HG03039 (cell line): Measurements from ENCODE around the gene PRDM15.

Experiments used
- ATAC-seq: cut with Tn5 transposase; IDR thresholded peaks from one replicate; pipeline ENCODE4 v1.9.1; 2021; ENCODE audit warnings: mild to moderate bottlenecking, moderate library complexity; ENCODE audit not compliant: unreplicated experiment

Gene PRDM15

GRCh38 chr21:41784456-41785102 lies 94.6 kb downstream of the PRDM15 start:
- no peak for ATAC-seq

GRCh38 chr21:41783476-41784180 lies 95.5 kb downstream of the PRDM15 start:
- ATAC-seq: no peak

DNA sequence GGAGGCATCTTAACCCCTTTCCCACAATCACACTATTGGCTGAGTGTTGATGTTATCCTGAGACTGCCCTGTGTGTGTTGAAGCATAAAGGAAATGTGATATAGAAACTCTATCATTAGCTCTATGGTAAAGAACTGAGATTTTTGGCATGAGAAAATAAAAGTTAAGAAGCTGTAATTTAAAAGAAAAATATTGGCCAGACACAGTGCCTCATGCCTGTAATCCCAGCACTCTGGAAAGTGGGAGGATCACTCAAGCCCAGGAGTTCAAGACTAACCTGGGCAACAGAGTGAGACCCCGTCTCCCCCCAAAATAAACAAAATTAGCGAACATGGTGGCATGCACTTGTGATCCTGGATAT lies 98.1 kb downstream of the PRDM15 start:
- no peak for ATAC-seq

GRCh38 chr21:41780337-41781049 lies 98.7 kb downstream of the PRDM15 start:
- no peak for ATAC-seq

GRCh38 chr21:41779659-41780058 lies 99.5 kb downstream of the PRDM15 start:
- ATAC-seq: no peak

DNA sequence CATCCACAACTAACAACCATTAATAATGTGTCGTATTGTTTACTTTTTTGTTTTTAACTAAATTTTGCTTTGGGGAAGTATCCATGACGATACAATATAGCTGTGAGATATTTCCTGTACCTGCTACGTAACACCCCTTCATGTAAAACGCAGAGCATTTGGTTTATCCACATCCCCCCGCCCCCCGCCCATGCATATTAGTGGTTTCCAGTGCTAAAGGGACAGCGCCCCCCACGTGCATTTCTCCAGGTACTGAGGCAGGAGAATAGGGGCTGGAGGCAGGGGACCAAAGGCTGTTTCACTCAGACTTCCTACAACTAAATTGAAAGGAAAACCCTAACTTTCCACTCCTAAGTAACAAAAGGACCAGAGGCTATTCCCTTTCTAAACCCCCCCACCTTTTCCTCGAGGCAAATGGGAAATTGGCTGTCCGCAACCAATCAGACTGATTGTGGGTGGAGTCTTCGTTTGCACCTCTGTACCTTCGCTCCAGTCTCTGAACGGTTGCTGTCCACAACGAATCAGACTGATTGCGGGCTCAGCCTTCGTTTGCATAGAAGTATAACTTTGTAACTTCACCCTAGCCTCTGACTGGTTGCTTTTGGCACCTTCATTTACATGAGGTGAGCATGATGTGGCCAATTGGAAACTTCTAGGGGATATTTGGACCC lies 100.1 kb downstream of the PRDM15 start:
- no peak for ATAC-seq

DNA sequence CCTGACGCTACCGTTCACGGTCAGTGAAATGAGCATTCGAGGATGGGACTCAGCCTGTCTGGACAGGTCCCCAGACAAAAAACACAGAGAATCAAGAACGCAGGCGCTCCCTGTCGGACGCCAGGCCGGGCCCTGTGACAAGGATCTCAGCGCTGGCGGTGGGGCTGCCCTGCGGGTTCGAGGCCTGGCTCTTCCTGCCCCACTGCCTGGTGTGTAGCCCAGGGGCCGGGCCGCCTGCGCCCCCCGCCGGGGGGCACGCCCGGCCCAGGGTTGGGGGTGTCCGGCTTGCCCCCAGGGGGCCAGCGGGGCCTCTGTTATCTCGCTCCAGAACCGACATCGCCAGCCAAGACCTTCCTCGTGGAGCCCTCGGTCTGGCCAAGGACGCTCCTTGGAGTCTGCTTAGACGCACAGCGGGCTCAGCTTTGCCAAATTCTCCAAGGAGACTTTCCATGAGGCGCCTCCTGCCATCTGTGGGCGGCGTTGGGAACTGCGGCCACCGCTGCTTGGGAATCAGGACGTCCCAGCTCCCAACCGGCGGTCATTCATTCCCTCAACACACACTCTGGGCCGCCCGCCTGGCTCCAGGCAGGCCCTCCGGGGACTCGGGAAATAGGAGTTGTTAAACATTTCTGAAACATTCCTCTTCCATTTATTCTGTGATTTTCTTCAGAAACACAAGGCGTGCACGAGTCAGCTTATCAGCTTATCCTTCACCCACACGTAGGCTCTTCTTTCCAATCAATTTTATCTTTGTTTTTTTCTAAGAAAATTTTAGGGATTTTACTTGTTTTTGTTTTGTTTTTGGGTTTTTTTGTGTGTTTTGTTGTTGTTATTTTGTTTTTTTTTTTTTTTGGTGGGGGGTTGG lies 101.0 kb downstream of the PRDM15 start:
- no peak for ATAC-seq

DNA sequence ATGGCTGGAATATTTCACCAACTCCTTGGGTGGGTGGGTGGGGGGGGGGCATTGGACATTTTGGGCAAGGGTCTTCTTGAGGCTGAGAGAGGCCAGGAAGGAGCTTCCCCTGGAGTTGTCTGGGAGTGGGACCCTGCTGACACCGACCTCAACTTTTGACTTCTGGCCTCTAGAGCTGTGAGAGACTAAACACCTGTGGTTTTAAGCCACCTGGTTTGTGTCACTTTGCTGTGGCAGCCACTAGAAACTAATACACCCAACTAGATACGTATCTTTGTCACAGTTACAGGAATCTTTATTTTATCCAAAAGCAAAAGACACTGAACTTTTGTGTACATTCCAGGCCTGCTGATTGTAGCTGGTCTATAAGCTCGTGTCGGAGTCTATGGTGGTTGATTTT lies 102.4 kb downstream of the PRDM15 start:
- ATAC-seq: no peak

DNA sequence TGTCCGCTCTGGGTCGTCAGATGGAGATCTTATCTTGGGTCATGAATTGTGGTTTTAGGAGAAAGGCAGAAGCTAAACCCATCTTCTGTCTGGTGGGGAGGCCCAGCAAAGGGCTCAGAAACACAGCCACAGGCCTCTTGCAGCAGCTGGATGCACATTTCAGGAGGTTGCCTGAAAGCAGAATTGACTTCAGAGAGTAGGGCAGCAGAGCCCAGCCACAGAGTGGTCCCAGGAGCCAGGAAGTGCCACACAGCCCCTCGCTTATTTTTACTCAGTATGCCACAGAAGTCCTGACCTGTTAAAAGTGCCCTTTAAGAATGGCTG lies 104.0 kb downstream of the PRDM15 start:
- no peak for ATAC-seq

GRCh38 chr21:41774467-41775148 lies 104.5 kb downstream of the PRDM15 start:
- ATAC-seq: no peak

- no peak for ATAC-seq
Observed at GRCh38 chr21:41772351-41773080, 106.6 kb downstream of the PRDM15 start.

- ATAC-seq: no peak
Observed at GRCh38 chr21:41771625-41771945, 107.6 kb downstream of the PRDM15 start.

GRCh38 chr21:41770901-41771624 lies 108.1 kb downstream of the PRDM15 start:
- ATAC-seq: no peak

- no peak for ATAC-seq
Observed at GRCh38 chr21:41769933-41770332, 109.2 kb downstream of the PRDM15 start.

- no peak for ATAC-seq
Observed at GRCh38 chr21:41769521-41769920, 109.6 kb downstream of the PRDM15 start.

GRCh38 chr21:41769111-41769510 lies 110.0 kb downstream of the PRDM15 start:
- no peak for ATAC-seq

- no peak for ATAC-seq
Observed at GRCh38 chr21:41768437-41769042, 110.6 kb downstream of the PRDM15 start.

GRCh38 chr21:41767606-41768436 lies 111.3 kb downstream of the PRDM15 start:
- no peak for ATAC-seq
